ENCODE data around the gene TOB2. TPM values are rescaled to one million over a fixed set of nuclear protein-coding genes. Genes with fewer than 3 reads are reported as not detected.

TOB2 gene
- total and polyA plus RNA-seq, 9 of the 15 experiments (the other 6 are each of a cell fraction or from before 2014, with no cell fraction given) = 3.3 to 20.5 (median 7.3) TPM

- no peak for TF ChIP-seq ZNF398 (CRISPR knock-in tag; IDR thresholded peaks at IDR 0.05)
- TF ChIP-seq FOXA1 (IDR thresholded peaks at IDR 0.05; ENCODE audit: borderline replicate concordance) = no peak
- 0 out of 2 replicates have a peak, but pooled peaks have one; percentile 36 for TF ChIP-seq PHB (CRISPR knock-in tag; IDR thresholded peaks at IDR 0.05)
- no peak for TF ChIP-seq ZNF217 (CRISPR knock-in tag; IDR thresholded peaks at IDR 0.05)
- TF ChIP-seq THRB (CRISPR knock-in tag; conservative IDR thresholded peaks at IDR 0.05) = 0 out of 2 replicates have a peak, but pooled peaks have one; percentile 55
- TF ChIP-seq FOXK2 (conservative IDR thresholded peaks at IDR 0.05 in 1 of 2, IDR thresholded peaks at IDR 0.05 in 1 of 2; ENCODE audit: low read depth in 2 of 2) = no peak
- no peak for TF ChIP-seq HIVEP1 (CRISPR knock-in tag; IDR thresholded peaks at IDR 0.05)
- TF ChIP-seq IRF9 (tag; IDR thresholded peaks at IDR 0.05) = no peak
- TF ChIP-seq ZNF274 (IDR thresholded peaks at IDR 0.05; ENCODE audit: borderline replicate concordance, low read depth, low read length) = no peak; the same call in 1 of the 2 replicates
- no peak for TF ChIP-seq ZNF3 (CRISPR knock-in tag; IDR thresholded peaks at IDR 0.05)
- TF ChIP-seq ELF2 (CRISPR knock-in tag; IDR thresholded peaks at IDR 0.05) = no peak
- peak in 1 of 2 experiments; percentile 74; a peak in 2 of 4 replicates for TF ChIP-seq HDAC1 (IDR thresholded peaks at IDR 0.05)
- TF ChIP-seq DPF2 (IDR thresholded peaks at IDR 0.05) = peak; percentile 46; the same call in 1 of the 2 replicates
- TF ChIP-seq ZKSCAN3 (CRISPR knock-in tag; IDR thresholded peaks at IDR 0.05) = no peak
- TF ChIP-seq ZBTB1 (CRISPR knock-in tag; IDR thresholded peaks at IDR 0.05; ENCODE audit: borderline replicate concordance, low read depth) = no peak
- no peak for TF ChIP-seq ZNF740 (CRISPR knock-in tag; IDR thresholded peaks at IDR 0.05)
- TF ChIP-seq ZNF740 (tag; IDR thresholded peaks at IDR 0.05) = peak in 1 of 2 experiments; percentile 46; a peak in 1 of 4 replicates
- TF ChIP-seq SIN3B (IDR thresholded peaks at IDR 0.05; ENCODE audit: low read depth) = no peak
- TF ChIP-seq FOXP1 (CRISPR knock-in tag; IDR thresholded peaks at IDR 0.05) = peak; percentile 83; the same call in 1 of the 2 replicates
- peak; percentile 30 for TF ChIP-seq CHD1 (IDR thresholded peaks at IDR 0.05; ENCODE audit: low read length)
- no peak for TF ChIP-seq TGIF2 (CRISPR knock-in tag; IDR thresholded peaks at IDR 0.05)
- no peak; the same call in 1 of the 2 replicates for TF ChIP-seq CGGBP1 (CRISPR knock-in tag; IDR thresholded peaks at IDR 0.05)
- peak; percentile 84 for TF ChIP-seq RBM22 (IDR thresholded peaks at IDR 0.05; ENCODE audit: low read depth, low read length, poor library complexity, severe bottlenecking)
Measured at GRCh38 chr22:41446639-41447434, at the start of gene TOB2 (continued).

All from K562 (cell line).